IMR-90 (cell line): ENCODE results near the gene ZNF609. TPM values are rescaled to one million over a fixed set of nuclear protein-coding genes. Genes with fewer than 3 reads are reported as not detected.

ENCODE experiments used
- ATAC-seq: fragments of 200-7000 bp; cut with Tn5 transposase; 2 replicates; pipeline ENCODE4 v1.9.1; 2020; ENCODE audit warnings: low read depth, mild to moderate bottlenecking, moderate library complexity
- BruUV-seq: library from RNA; stranded (reverse); fragments of 400-500 nt; replicated peaks from 2 replicates; lab custom pipeline; 2021; lab: Mats Ljungman, UMichigan
- CTCF ChIA-PET: fragments of 300-600 bp; formaldehyde crosslinking; extraction: SDS; loops from one replicate; lab custom pipeline; 2021; ENCODE audit warnings: antibody characterized with exemption; lab: Yijun Ruan, JAX
- POLR2A ChIA-PET: fragments of 300-600 bp; sonication (Branson Sonifier 250); formaldehyde crosslinking; loops from one replicate; lab custom pipeline; 2022; ENCODE audit warnings: antibody characterized with exemption; ENCODE audit not compliant: unreplicated experiment; lab: Charles Lee
- DNase-seq: peaks from one replicate; pipeline ENCODE4 v3.0.0; 2013
- H2AFZ ChIP-seq: replicated peaks from 2 replicates; pipeline ENCODE3; 2013; ENCODE audit warnings: low read length, mild to moderate bottlenecking; ENCODE audit not compliant: poor library complexity
- H2AK5ac ChIP-seq: 2 replicates; pipeline ENCODE4 v1.6.1; 2013; ENCODE audit warnings: low read depth, low read length, inconsistent platforms
- H2AK9ac ChIP-seq: replicated peaks from 2 replicates; pipeline ENCODE3; 2013; ENCODE audit warnings: mild to moderate bottlenecking, low read depth, low read length, moderate library complexity; ENCODE audit not compliant: poor library complexity
- H2BK120ac ChIP-seq: 2 replicates; pipeline ENCODE4 v1.6.1; 2013; ENCODE audit warnings: low read depth, low read length, inconsistent platforms
- H2BK15ac ChIP-seq: 3 replicates; pipeline ENCODE4 v1.6.1; 2013; ENCODE audit warnings: low read depth, low read length, inconsistent platforms
- H2BK20ac ChIP-seq: 2 replicates; pipeline ENCODE4 v1.6.1; 2013; ENCODE audit warnings: low read depth, mild to moderate bottlenecking, inconsistent platforms, low read length, moderate library complexity
- H2BK5ac ChIP-seq: 2 replicates; pipeline ENCODE4 v1.6.1; 2013; ENCODE audit warnings: mild to moderate bottlenecking, low read depth, low read length, inconsistent platforms; ENCODE audit not compliant: poor library complexity, severe bottlenecking
- H3K14ac ChIP-seq: replicated peaks from 2 replicates; pipeline ENCODE4 v1.6.1; 2013; ENCODE audit warnings: low read depth, low read length, inconsistent platforms
- H3K18ac ChIP-seq: 2 replicates; pipeline ENCODE4 v1.6.1; 2013; ENCODE audit warnings: low read depth, low read length, control low read depth
- H3K23ac ChIP-seq: 2 replicates; pipeline ENCODE4 v1.6.1; 2013; ENCODE audit warnings: low read depth, low read length, inconsistent platforms
- H3K27ac ChIP-seq: 2 replicates; pipeline ENCODE4 v1.5.1; 2013; ENCODE audit warnings: mild to moderate bottlenecking, control low read depth, low read length; ENCODE audit not compliant: insufficient read depth
- H3K27me3 ChIP-seq: 2 replicates; pipeline ENCODE4 v1.6.1; 2013; ENCODE audit warnings: low read length; ENCODE audit not compliant: control insufficient read depth, insufficient read depth
- H3K36me3 ChIP-seq: 2 replicates; pipeline ENCODE4 v1.6.1; 2013; ENCODE audit warnings: low read length, mixed read lengths; ENCODE audit not compliant: control insufficient read depth, insufficient read depth
- H3K4ac ChIP-seq: 2 replicates; pipeline ENCODE4 v1.6.1; 2013; ENCODE audit warnings: low read depth, low read length, inconsistent platforms
- H3K4me1 ChIP-seq: 2 replicates; pipeline ENCODE4 v1.6.1; 2013; ENCODE audit warnings: low read length, mixed read lengths; ENCODE audit not compliant: control insufficient read depth, insufficient read depth
- H3K4me2 ChIP-seq: 2 replicates; pipeline ENCODE4 v1.6.1; 2013; ENCODE audit warnings: low read depth, mild to moderate bottlenecking, control low read depth, low read length, moderate library complexity
- H3K4me3 ChIP-seq: 2 replicates; pipeline ENCODE4 v1.5.1; 2013; ENCODE audit warnings: low read depth, mild to moderate bottlenecking, control low read depth, low read length, moderate library complexity; ENCODE audit not compliant: insufficient read depth
- H3K56ac ChIP-seq: 2 replicates; pipeline ENCODE4 v1.6.1; 2013; ENCODE audit warnings: low read length, inconsistent platforms; ENCODE audit not compliant: insufficient read depth; ENCODE audit errors: extremely low read depth
- H3K79me1 ChIP-seq, 2 experiments: 2 replicates each; pipeline ENCODE4 v1.6.1; 2013; ENCODE audit warnings: low read length in 2 of 2, inconsistent platforms in 1 of 2, low read depth in 1 of 2
- H3K9ac ChIP-seq: 2 replicates; pipeline ENCODE4 v1.6.1; 2013; ENCODE audit warnings: low read depth, low read length, control low read depth
- H3K9me1 ChIP-seq: 2 replicates; pipeline ENCODE4 v1.6.1; 2013; ENCODE audit warnings: low read length, inconsistent platforms; ENCODE audit not compliant: insufficient read depth
- H3K9me3 ChIP-seq: 2 replicates; pipeline ENCODE4 v1.6.1; 2013; ENCODE audit warnings: low read length; ENCODE audit not compliant: control insufficient read depth, insufficient read depth
- H4K20me1 ChIP-seq: 2 replicates; pipeline ENCODE4 v1.6.1; 2013; ENCODE audit warnings: low read length, inconsistent platforms; ENCODE audit not compliant: insufficient read depth
- H4K5ac ChIP-seq: 2 replicates; pipeline ENCODE4 v1.6.1; 2013; ENCODE audit warnings: mild to moderate bottlenecking, low read depth, low read length, control low read depth
- H4K8ac ChIP-seq, 2 experiments: 2 replicates each; pipeline ENCODE4 v1.6.1; 2013; ENCODE audit warnings: low read depth in 2 of 2, low read length in 2 of 2, control low read depth in 1 of 2, inconsistent platforms in 1 of 2
- H4K91ac ChIP-seq: 2 replicates; pipeline ENCODE4 v1.6.1; 2013; ENCODE audit warnings: low read depth, low read length, inconsistent platforms; ENCODE audit not compliant: insufficient read depth
- BHLHE40 ChIP-seq: fragments of 150-350 bp; IDR thresholded peaks from 2 replicates; pipeline ENCODE4 v1.6.1; 2016; ENCODE audit warnings: mild to moderate bottlenecking, low read depth, low read length
- CEBPB ChIP-seq: IDR thresholded peaks from 2 replicates; pipeline ENCODE4 v1.6.1; 2012; ENCODE audit warnings: low read depth, low read length, improper control_type of control experiment
- WGBS, 2 experiments: methylation state at CpG; one replicate each; pipeline versions ENCODE4 v1.1.5 to v1.1.7; 2013; ENCODE audit warnings: missing lambda C conversion rate in 2 of 2; ENCODE audit not compliant: insufficient read length in 1 of 2; ENCODE audit errors: extremely low coverage in 2 of 2; 5-methylcytosine and 5-hydroxymethylcytosine counted together
- dilution Hi-C: fragments of 300-500 bp; cut with HindIII; formaldehyde crosslinking; loops from one replicate; pipeline ENCODE4 v1.14.3; 2018; ENCODE audit warnings: low sequenced_read_pairs; ENCODE audit not compliant: unreplicated experiment
- in situ Hi-C: fragments of 300-500 bp; cut with MboI; formaldehyde crosslinking; loops from 3 replicates; pipeline ENCODE4 v1.14.3; 2019; ENCODE audit warnings: low sequenced_read_pairs, inconsistent platforms, mixed read lengths
- intact Hi-C: fragments of 100-400 bp; cut with micrococcal nuclease; formaldehyde crosslinking; loops from 2 replicates; pipeline ENCODE4 v1.10.0; 2022
- polyA plus RNA-seq, 3 experiments: library from polyadenylated mRNA; depleted of rRNA; stranded (reverse); fragments of >200 nt; gene quantifications; 2 replicates each; pipeline ENCODE4 v1.2.3, GENCODE V29; 2012; ENCODE audit warnings: low replicate concordance in 1 of 3
- total RNA-seq: library from RNA; depleted of rRNA; stranded (reverse); fragments of >200 nt; gene quantifications from 2 replicates; pipeline ENCODE4 v1.2.3, GENCODE V29; 2012

Gene ZNF609
- total and polyA plus RNA-seq, 2 of the 4 experiments (the other 2 are of a cell fraction): 10.4 to 12.5 TPM

GRCh38 chr15:64430000-64430735, 30.2 kb upstream of the ZNF609 start:
- no peak overlapping the region for H3K9ac ChIP-seq
- no peaks in the 10 kb centered on the region for H4K20me1 ChIP-seq
- no peak overlapping the region for H3K4me3 ChIP-seq
- in situ Hi-C loops: loop anchor here (5.0 kb wide), 1 partner anchor 237 kb away; no protein-coding TSS in a partner anchor
- no peaks in the 10 kb centered on the region for H3K9me3 ChIP-seq
- no peak overlapping the region for H3K14ac ChIP-seq
- no peak overlapping the region; the same call in 1 of the 2 replicates for H3K27ac ChIP-seq
- peaks cover 4% of the 10 kb centered on the region; the same call in 1 of the 2 replicates for H3K4me1 ChIP-seq
- WGBS, 2 experiments: 0% methylated on average over 1 of the region's 3 CpGs; no CpG with 5 or more reads in 1 of the 2 experiments
- no peak overlapping the region for H3K56ac ChIP-seq
- H4K91ac ChIP-seq: no peak overlapping the region
- peak; percentile 93 for DNase-seq
- H3K79me1 ChIP-seq: peaks cover 3 to 18% of the 10 kb centered on the region in 2 experiments; a peak in 3 of 4 replicates
- ChIA-PET CTCF (interaction anchor here (0.6 to 1.6 kb wide), 5 partner anchors 14 to 256 kb away, joined by 3 to 10 read pairs (median 5); no protein-coding TSS in a partner anchor), POLR2A (interaction anchor here (0.7 kb wide), 1 partner anchor 28 kb away, joined by 3 read pairs; no protein-coding TSS in a partner anchor)
- H2AFZ ChIP-seq: no peak overlapping the region
- H2BK120ac ChIP-seq: peak overlapping the region; percentile 23; the same call in 1 of the 2 replicates
- no peak overlapping the region for H2AK5ac ChIP-seq
- H3K27me3 ChIP-seq: no peaks in the 10 kb centered on the region
- H3K23ac ChIP-seq: no peak overlapping the region; the same call in 1 of the 2 replicates
- peaks cover 8% of the 10 kb centered on the region for H3K36me3 ChIP-seq
- H2BK15ac ChIP-seq: no peak overlapping the region
- no peak overlapping the region for H4K8ac ChIP-seq
- H2BK20ac ChIP-seq: peak overlapping the region; percentile 49; the same call in 1 of the 2 replicates
- H2BK5ac ChIP-seq: peak overlapping the region; percentile 77
- peak; percentile 66 for ATAC-seq
- H3K9me1 ChIP-seq: no peaks in the 10 kb centered on the region
- no peak overlapping the region for H4K5ac ChIP-seq
- peak overlapping the region; percentile 16; the same call in 1 of the 2 replicates for H3K18ac ChIP-seq
- H3K4me2 ChIP-seq: peak overlapping the region; percentile 35; the same call in 1 of the 2 replicates
- dilution Hi-C loops: no loop called here
- peak overlapping the region; percentile 0; the same call in 1 of the 2 replicates for H3K4ac ChIP-seq
- no TSS peak for BruUV-seq
- intact Hi-C loops: loop anchor here (5.0 kb wide), 1 partner anchor 297 kb away; no protein-coding TSS in a partner anchor
- no peak overlapping the region for H2AK9ac ChIP-seq
- TF ChIP-seq CEBPB (peak; percentile 67), BHLHE40 (no peak)
